Stimulated activated CD8-positive, alpha-beta memory T cell treated with anti-CD3 and anti-CD28 coated beads, Interleukin-15, amount 100 ng/mL, for 24 hours (primary cell): ENCODE measurements around the gene CELA2A.
"Not testable (repeated sequence)": the region's sequence is repeated elsewhere in the genome, so short reads cannot be mapped to it uniquely, and the experiment has no call there.

ENCODE experiments used
- DNase-seq: peaks from one replicate; pipeline ENCODE4 v3.0.0-alpha.2; 2020; ENCODE audit warnings: low read depth

Gene CELA2A

GRCh38 chr1:15469821-15470448 lies 13.4 kb downstream of the CELA2A start:
- DNase-seq = not testable (repeated sequence)

- not testable (repeated sequence) for DNase-seq
Measured at GRCh38 chr1:15471067-15471466, 14.5 kb downstream of the CELA2A start.

GRCh38 chr1:15471723-15472122 lies 15.2 kb downstream of the CELA2A start:
- DNase-seq = not testable (repeated sequence)

GRCh38 chr1:15472587-15472986 lies 16.1 kb downstream of the CELA2A start:
- DNase-seq = no peak

- DNase-seq = no peak
Measured at GRCh38 chr1:15475752-15476314, 19.3 kb downstream of the CELA2A start, which contains the start of gene CELA2B. TSS of gene CELA2B (plus strand) at chr1:15476104. CDS start at chr1:15476126, 22 bp downstream.

GRCh38 chr1:15476927-15477326 lies 20.4 kb downstream of the CELA2A start:
- DNase-seq = no peak

GRCh38 chr1:15477646-15478212 lies 21.2 kb downstream of the CELA2A start:
- no peak for DNase-seq

GRCh38 chr1:15479654-15480347 lies 23.3 kb downstream of the CELA2A start:
- no peak for DNase-seq

GRCh38 chr1:15482455-15482854 lies 25.9 kb downstream of the CELA2A start:
- not testable (repeated sequence) for DNase-seq

GRCh38 chr1:15482983-15483543 lies 26.5 kb downstream of the CELA2A start:
- not testable (repeated sequence) for DNase-seq

GRCh38 chr1:15483971-15484370 lies 27.4 kb downstream of the CELA2A start:
- no peak for DNase-seq

GRCh38 chr1:15484443-15484842 lies 27.9 kb downstream of the CELA2A start:
- not testable (repeated sequence) for DNase-seq

GRCh38 chr1:15485636-15486035 lies 29.1 kb downstream of the CELA2A start:
- no peak for DNase-seq

GRCh38 chr1:15486844-15487610 lies 30.5 kb downstream of the CELA2A start:
- DNase-seq = not testable (repeated sequence)

GRCh38 chr1:15488371-15488770 lies 31.8 kb downstream of the CELA2A start:
- DNase-seq = no peak

GRCh38 chr1:15489052-15489736 lies 32.7 kb downstream of the CELA2A start:
- DNase-seq = no peak

GRCh38 chr1:15491010-15491409 lies 34.5 kb downstream of the CELA2A start:
- DNase-seq = not testable (repeated sequence)

- DNase-seq = no peak
Measured at GRCh38 chr1:15492596-15492995, 36.1 kb downstream of the CELA2A start.

GRCh38 chr1:15493869-15494390 lies 37.4 kb downstream of the CELA2A start:
- no peak for DNase-seq

- DNase-seq = no peak
Measured at GRCh38 chr1:15500184-15501178, 43.9 kb downstream of the CELA2A start.
